OCI-LY3 (cell line): ENCODE data around the gene SELENOO.

ENCODE experiments used
- H2AFZ ChIP-seq: fragments of 200-600, 300-600 bp; shearing (Covaris generic); 2 replicates; pipeline ENCODE4 v1.6.0; 2014; ENCODE audit warnings: antibody characterized with exemption, low read depth, low read length
- H3K27ac ChIP-seq: fragments of 200-600, 300-600 bp; sonication (generic); 2 replicates; pipeline ENCODE4 v1.5.1; 2014; ENCODE audit warnings: mild to moderate bottlenecking, low read length, moderate library complexity, mixed read lengths
- H3K27me3 ChIP-seq: fragments of 200-600, 300-600 bp; sonication (generic); 2 replicates; pipeline ENCODE4 v1.6.1; 2014; ENCODE audit warnings: low read depth, low read length, mixed read lengths
- H3K36me3 ChIP-seq: fragments of 200-600, 300-600 bp; sonication (generic); replicated peaks from 2 replicates; pipeline ENCODE3; 2014; ENCODE audit warnings: low read depth, low read length, mixed read lengths
- H3K4me1 ChIP-seq: fragments of 300-600, 200-600 bp; sonication (generic); 2 replicates; pipeline ENCODE4 v1.6.1; 2014; ENCODE audit warnings: low read length, mixed read lengths
- H3K4me2 ChIP-seq: fragments of 200-600, 300-600 bp; sonication (generic); 2 replicates; pipeline ENCODE4 v1.6.1; 2014; ENCODE audit warnings: low read length, mixed read lengths
- H3K4me3 ChIP-seq: fragments of 300-600, 200-600 bp; sonication (generic); 2 replicates; pipeline ENCODE4 v1.5.1; 2014; ENCODE audit warnings: antibody characterized with exemption, mild to moderate bottlenecking, low read length, moderate library complexity
- H3K79me2 ChIP-seq: fragments of 300-600, 200-600 bp; shearing (Covaris generic); 2 replicates; pipeline ENCODE4 v1.6.1; 2014; ENCODE audit warnings: mild to moderate bottlenecking, low read length, mixed read lengths
- H3K9ac ChIP-seq: fragments of 300-600, 200-600 bp; shearing (Covaris generic); 2 replicates; pipeline ENCODE4 v1.6.0; 2014; ENCODE audit warnings: mild to moderate bottlenecking, low read length, moderate library complexity
- H3K9me3 ChIP-seq: fragments of 200-600, 300-600 bp; shearing (Covaris generic); 2 replicates; pipeline ENCODE4 v1.6.1; 2014; ENCODE audit warnings: low read length, mixed read lengths; ENCODE audit not compliant: insufficient read depth
- H4K20me1 ChIP-seq: fragments of 200-600, 300-600 bp; sonication (generic); 2 replicates; pipeline ENCODE4 v1.6.1; 2016; ENCODE audit warnings: low read length, mixed read lengths; ENCODE audit not compliant: insufficient read depth
- EZH2phosphoT487 ChIP-seq: fragments of 200-600 bp; shearing (Covaris generic); IDR thresholded peaks from 2 replicates; pipeline ENCODE4 v1.6.1; 2018; ENCODE audit warnings: antibody characterized with exemption, mixed run types, low read depth
- TF ChIP-seq, protein P1 (sequence below): fragments of 200-600, 300-600 bp; sonication (generic); IDR thresholded peaks from 2 replicates; pipeline ENCODE4 v1.5.1; 2014; ENCODE audit warnings: antibody characterized with exemption, low read length, low read depth

The SELENOO gene

DNA sequence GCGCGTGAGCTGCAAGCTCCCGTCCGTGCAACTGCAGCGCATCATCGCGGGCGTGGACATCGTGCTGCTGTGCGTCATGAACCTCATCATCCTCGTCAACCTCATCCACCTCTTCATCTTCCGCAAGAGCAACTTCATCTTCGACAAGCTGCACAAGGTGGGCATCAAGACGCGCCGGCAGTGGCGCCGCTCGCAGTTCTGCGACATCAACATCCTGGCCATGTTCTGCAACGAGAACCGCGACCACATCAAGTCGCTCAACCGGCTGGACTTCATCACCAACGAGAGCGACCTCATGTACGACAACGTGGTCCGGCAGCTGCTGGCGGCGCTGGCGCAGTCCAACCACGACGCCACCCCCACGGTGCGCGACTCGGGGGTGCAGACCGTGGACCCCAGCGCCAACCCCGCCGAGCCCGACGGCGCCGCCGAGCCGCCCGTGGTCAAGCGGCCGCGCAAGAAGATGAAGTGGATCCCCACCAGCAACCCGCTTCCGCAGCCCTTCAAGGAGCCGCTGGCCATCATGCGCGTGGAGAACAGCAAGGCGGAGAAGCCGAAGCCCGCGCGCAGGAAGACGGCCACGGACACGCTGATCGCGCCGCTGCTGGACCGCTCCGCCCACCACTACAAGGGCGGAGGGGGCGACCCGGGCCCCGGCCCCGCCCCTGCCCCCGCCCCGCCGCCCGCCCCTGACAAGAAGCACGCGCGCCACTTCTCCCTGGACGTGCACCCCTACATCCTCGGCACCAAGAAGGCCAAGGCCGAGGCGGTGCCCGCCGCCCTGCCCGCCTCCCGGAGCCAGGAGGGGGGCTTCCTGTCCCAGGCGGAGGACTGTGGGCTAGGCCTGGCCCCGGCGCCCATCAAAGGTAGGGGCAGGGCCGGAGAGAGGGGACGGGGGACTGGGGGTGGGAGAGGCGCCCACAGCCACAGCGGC is 23.0 kb upstream of the SELENOO start:
- no peaks in the 10 kb centered on the region for H3K36me3 ChIP-seq
- TF ChIP-seq, protein P1, sequence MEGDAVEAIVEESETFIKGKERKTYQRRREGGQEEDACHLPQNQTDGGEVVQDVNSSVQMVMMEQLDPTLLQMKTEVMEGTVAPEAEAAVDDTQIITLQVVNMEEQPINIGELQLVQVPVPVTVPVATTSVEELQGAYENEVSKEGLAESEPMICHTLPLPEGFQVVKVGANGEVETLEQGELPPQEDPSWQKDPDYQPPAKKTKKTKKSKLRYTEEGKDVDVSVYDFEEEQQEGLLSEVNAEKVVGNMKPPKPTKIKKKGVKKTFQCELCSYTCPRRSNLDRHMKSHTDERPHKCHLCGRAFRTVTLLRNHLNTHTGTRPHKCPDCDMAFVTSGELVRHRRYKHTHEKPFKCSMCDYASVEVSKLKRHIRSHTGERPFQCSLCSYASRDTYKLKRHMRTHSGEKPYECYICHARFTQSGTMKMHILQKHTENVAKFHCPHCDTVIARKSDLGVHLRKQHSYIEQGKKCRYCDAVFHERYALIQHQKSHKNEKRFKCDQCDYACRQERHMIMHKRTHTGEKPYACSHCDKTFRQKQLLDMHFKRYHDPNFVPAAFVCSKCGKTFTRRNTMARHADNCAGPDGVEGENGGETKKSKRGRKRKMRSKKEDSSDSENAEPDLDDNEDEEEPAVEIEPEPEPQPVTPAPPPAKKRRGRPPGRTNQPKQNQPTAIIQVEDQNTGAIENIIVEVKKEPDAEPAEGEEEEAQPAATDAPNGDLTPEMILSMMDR = no peak
- no peak for TF ChIP-seq EZH2phosphoT487
- no peak overlapping the region for H3K4me3 ChIP-seq
- peaks cover 19% of the 10 kb centered on the region for H3K4me1 ChIP-seq
- no peaks in the 10 kb centered on the region for H3K27me3 ChIP-seq
- H3K79me2 ChIP-seq = no peaks in the 10 kb centered on the region
- H4K20me1 ChIP-seq = no peaks in the 10 kb centered on the region
- H3K9ac ChIP-seq = no peak overlapping the region
- H3K27ac ChIP-seq = no peak overlapping the region
- H2AFZ ChIP-seq = no peak overlapping the region
- no peaks in the 10 kb centered on the region for H3K9me3 ChIP-seq
- no peak overlapping the region for H3K4me2 ChIP-seq

DNA sequence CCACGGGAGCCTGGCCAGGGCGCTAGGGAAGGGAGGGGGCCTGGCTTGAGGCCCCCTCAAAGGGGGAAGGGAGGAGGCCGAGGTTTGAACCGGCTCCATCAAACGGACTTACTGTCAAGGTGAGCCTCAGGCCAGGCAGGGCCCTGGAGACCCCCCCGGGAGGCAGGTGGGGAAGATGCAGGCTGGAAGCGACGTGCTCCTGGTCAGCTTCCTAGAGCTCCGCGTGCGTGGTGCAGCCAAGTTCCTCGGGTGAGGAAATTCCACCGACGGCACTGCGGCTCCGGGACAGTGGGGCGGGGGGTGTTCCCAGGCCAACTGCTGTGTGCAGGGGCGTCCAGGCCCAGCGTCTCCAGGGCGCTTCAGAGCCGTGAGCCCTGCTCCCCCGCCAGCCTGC is 22.3 kb upstream of the SELENOO start:
- no peaks in the 10 kb centered on the region for H4K20me1 ChIP-seq
- H3K79me2 ChIP-seq = no peaks in the 10 kb centered on the region
- no peak overlapping the region for H3K4me3 ChIP-seq
- no peak overlapping the region for H3K9ac ChIP-seq
- no peaks in the 10 kb centered on the region for H3K27me3 ChIP-seq
- H3K4me2 ChIP-seq = no peak overlapping the region
- no peak overlapping the region for H3K27ac ChIP-seq
- TF ChIP-seq EZH2phosphoT487 = no peak
- TF ChIP-seq, protein P1 = no peak
- no peaks in the 10 kb centered on the region for H3K36me3 ChIP-seq
- H2AFZ ChIP-seq = no peak overlapping the region
- H3K4me1 ChIP-seq = peaks cover 14% of the 10 kb centered on the region
- no peaks in the 10 kb centered on the region for H3K9me3 ChIP-seq

DNA sequence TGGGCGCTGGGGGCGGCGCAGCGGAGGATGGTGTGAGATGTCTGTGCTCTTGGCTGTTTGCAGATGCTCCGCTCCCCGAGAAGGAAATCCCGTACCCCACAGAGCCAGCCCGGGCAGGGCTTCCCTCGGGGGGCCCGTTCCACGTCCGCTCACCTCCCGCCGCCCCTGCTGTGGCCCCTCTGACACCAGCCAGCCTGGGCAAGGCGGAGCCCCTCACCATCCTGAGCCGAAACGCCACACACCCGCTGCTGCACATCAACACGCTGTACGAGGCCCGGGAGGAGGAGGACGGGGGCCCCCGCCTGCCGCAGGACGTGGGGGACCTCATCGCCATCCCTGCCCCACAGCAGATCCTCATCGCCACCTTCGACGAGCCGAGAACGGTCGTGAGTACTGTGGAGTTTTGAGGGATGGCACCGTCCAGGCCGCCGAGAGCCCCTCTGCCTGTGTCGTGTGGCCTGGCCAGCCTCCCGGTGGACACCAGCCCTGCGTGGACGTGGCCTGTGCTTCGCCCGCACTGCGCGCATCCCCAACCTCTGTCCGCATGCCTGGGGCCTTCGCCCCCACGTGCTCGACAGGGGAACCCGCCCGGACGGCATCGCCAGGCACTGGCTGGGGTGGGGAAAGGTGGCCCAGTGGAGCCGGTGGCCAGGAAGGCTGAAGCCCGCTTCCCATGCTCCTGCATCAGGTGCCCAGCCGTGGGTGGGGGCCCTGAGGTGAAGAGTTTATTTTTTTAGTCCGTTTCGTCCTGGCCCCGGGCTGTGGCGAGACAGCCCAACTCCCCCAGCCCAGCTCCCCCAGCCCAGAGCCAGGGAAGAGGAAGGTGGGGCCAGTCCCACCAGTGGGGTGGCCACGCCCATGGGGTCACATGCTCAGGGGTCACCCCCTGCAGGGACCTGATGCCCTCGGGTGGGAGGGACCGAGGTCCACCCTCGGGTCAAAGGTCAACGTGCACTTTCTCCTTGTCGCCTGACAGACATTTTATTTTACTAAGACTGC is 21.6 kb upstream of the SELENOO start:
- H3K4me1 ChIP-seq = peaks cover 12% of the 10 kb centered on the region
- H3K9ac ChIP-seq = no peak overlapping the region
- no peak overlapping the region for H3K4me2 ChIP-seq
- H3K4me3 ChIP-seq = no peak overlapping the region
- H3K9me3 ChIP-seq = no peaks in the 10 kb centered on the region
- H3K79me2 ChIP-seq = no peaks in the 10 kb centered on the region
- no peaks in the 10 kb centered on the region for H3K36me3 ChIP-seq
- H3K27ac ChIP-seq = no peak overlapping the region
- TF ChIP-seq, protein P1 = no peak
- no peak for TF ChIP-seq EZH2phosphoT487
- H2AFZ ChIP-seq = no peak overlapping the region
- H4K20me1 ChIP-seq = no peaks in the 10 kb centered on the region
- H3K27me3 ChIP-seq = no peaks in the 10 kb centered on the region
